Globus pallidus (tissue), 1 donor: ENCODE results near the gene TNFRSF9.

Experiments
- DNase-seq: peaks from one replicate; pipeline ENCODE4 v3.0.0-alpha.2; 2015; ENCODE audit warnings: low spot score

TNFRSF9 gene

DNA sequence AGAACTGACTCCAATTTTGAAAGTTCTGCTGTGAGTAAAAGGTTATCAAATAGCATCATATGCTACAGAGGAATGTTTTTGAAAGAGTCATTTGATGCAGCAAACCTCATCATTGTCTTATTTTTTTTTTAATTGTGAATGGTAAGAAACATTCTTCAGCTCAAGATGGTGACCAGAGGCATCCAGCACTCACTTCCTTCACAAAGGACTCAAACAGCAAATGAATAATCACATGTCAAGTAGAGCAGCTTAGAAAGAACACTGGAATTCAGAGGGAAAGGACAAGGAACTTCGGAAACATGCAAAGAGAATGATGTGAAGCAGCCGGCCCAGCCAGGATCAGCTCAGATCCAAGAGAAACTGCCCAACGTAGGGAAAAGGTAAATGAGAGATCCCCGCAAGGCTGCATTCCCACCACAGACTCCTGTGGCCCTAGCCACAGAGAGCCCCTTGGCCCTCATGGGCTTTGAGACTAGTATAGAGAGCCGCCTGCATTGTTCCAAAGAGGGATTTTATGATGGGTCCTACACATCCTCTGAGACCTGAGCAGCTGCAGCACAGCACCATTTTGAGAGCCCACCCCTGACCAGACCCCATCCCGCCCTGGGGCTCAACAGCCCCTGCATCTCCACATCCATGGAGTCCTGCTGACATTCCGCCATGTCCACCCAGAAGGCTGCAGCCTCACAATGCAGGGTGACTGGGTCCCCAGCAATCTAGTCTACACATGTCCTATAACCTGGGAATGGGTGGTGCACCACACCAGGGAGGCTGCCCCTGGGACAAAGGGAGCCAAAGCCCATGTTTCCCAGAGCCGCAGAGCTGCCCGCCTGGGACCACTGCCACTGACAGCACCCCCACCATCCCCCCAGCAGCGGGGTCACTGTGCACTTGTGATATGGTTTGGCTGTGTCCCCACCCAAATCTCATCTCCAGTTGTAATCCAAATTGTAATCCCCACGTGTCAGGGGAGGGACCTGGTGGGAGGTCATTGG is 66.5 kb downstream of the TNFRSF9 start:
- no peak for DNase-seq

DNA sequence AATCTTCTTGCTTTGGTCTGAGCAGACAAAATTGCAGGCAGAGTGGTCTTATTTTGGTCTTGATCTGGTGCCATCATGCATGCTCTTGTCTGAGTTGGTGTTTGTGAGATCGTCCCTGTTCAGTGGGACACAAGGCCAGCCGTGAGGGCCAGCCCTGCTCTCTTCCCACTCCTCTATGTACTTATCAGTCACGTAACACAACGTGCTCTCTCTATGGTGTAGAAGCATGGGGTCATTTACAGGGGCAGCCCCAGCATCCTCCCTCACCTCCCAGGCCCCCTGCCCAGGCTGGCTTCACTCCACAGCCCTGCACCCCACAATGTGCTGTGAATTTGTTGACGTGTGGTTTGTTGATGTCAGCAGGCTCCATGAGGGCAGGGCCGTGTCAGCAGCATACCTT is 69.5 kb downstream of the TNFRSF9 start:
- no peak for DNase-seq

- DNase-seq, result no peak
Observed at GRCh38 chr1:7869136-7869920, 71.3 kb downstream of the TNFRSF9 start.

DNA sequence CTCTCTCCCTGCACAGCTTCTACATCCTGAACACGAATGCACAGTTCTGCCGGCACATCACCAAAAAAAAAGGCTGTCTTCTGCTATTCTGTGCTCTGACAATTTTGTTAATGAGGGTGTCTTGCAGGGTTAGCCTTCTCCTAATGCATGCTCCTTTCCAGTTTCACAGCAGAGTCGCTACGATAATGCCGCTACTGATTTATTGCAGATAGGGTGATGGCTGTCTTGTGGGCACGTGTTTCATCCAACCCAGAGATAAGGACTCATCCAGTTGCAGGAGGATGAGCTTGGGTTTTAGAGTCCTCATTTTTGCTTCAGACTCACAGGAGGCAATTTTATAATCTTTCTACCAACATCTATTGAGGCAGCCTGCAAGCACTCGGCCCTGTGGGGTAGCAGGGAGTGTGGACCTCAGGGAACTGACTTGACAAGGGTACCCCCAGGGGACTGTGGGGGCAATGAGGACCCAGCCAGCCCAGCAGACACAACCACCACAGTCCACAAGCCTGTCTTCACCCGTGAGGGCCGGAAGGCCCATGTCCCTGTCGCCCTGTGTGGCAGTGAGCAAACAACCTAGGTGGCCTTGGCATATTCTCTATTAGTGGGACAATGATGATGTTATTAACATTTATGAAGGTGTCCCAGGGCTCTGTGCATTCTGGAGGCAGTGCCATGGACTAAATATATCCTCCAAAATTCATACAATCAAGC is 72.4 kb downstream of the TNFRSF9 start:
- no peak for DNase-seq

GRCh38 chr1:7865978-7866377 is 74.7 kb downstream of the TNFRSF9 start:
- no peak for DNase-seq
